Endothelial cell of umbilical vein (primary cell): Measurements from ENCODE around the gene SEMA3A. TPM values are rescaled to one million over a fixed set of nuclear protein-coding genes. Genes with fewer than 3 reads are reported as not detected.

Source experiments
- BruUV-seq: library from RNA; stranded (reverse); fragments of 400-500 nt; replicated peaks from 2 replicates; lab custom pipeline; 2021; lab: Mats Ljungman, UMichigan
- CTCF ChIA-PET: fragments of 300-600, 350-600 bp; sonication (Branson Sonifier 250); formaldehyde crosslinking; loops from one replicate; lab custom pipeline; 2021; ENCODE audit warnings: antibody characterized with exemption, inconsistent platforms; lab: Charles Lee
- POLR2A ChIA-PET: fragments of 300-600, 350-600 bp; sonication (Branson Sonifier 250); formaldehyde crosslinking; loops from one replicate; lab custom pipeline; 2021; ENCODE audit warnings: antibody characterized with exemption, inconsistent platforms; lab: Charles Lee
- DNase-seq: peaks from one replicate; pipeline ENCODE4 v3.0.0-alpha.2; 2011; ENCODE audit warnings: low read depth, low spot score
- FAIRE-seq: peaks from 2 replicates; lab custom pipeline; 2011; peaks lifted over from hg19 to GRCh38; lab: Jason Lieb, UNC
- H2AFZ ChIP-seq: 2 replicates; pipeline ENCODE4 v1.6.0; 2012; ENCODE audit warnings: low read depth, low read length, control low read depth, inconsistent platforms
- H3K27ac ChIP-seq: 2 replicates; pipeline ENCODE4 v1.5.1; 2011; ENCODE audit warnings: low read depth, mild to moderate bottlenecking, control low read depth, low read length, moderate library complexity; ENCODE audit not compliant: insufficient read depth
- H3K27me3 ChIP-seq, 2 experiments: 2 replicates each; pipeline versions ENCODE4 v1.6.0 to v1.6.1; 2011; ENCODE audit warnings: low read length in 2 of 2, mixed read lengths in 1 of 2; ENCODE audit not compliant: control insufficient read depth in 2 of 2, insufficient read depth in 2 of 2
- H3K36me3 ChIP-seq, 2 experiments: 2 replicates in 1 of 2; 3 replicates in 1 of 2; pipeline ENCODE4 v1.5.1; 2011; ENCODE audit warnings: low read length in 2 of 2, mild to moderate bottlenecking in 1 of 2, moderate library complexity in 1 of 2; ENCODE audit not compliant: control insufficient read depth in 2 of 2, insufficient read depth in 2 of 2; ENCODE audit errors: extremely low read depth in 1 of 2
- H3K4me1 ChIP-seq: 3 replicates; pipeline ENCODE4 v1.5.1; 2011; ENCODE audit warnings: mild to moderate bottlenecking, low read length; ENCODE audit not compliant: control insufficient read depth, insufficient read depth; ENCODE audit errors: extremely low read depth
- H3K4me2 ChIP-seq: 2 replicates; pipeline ENCODE4 v1.6.1; 2011; ENCODE audit warnings: low read length, control low read depth, mixed read lengths; ENCODE audit not compliant: insufficient read depth
- H3K4me3 ChIP-seq, 3 experiments: fragments of 200-600 bp in 1 of 3; sonication (generic), shearing (Covaris generic) in 1 of 3; replicated peaks in 1 of 3; 2 replicates each; pipeline ENCODE4 v1.5.1; 2011 to 2016; ENCODE audit warnings: control low read depth in 3 of 3, low read length in 3 of 3, mild to moderate bottlenecking in 2 of 3, inconsistent platforms in 1 of 3, low read depth in 1 of 3, moderate library complexity in 1 of 3; ENCODE audit not compliant: insufficient read depth in 1 of 3
- H3K79me2 ChIP-seq: 2 replicates; pipeline ENCODE4 v1.6.0; 2012; ENCODE audit warnings: low read length, inconsistent platforms; ENCODE audit not compliant: control insufficient read depth, insufficient read depth
- H3K9ac ChIP-seq: replicated peaks from 2 replicates; pipeline ENCODE3; 2011; ENCODE audit warnings: low read length, control low read depth; ENCODE audit not compliant: insufficient read depth; ENCODE audit errors: extremely low read depth
- H3K9me1 ChIP-seq: replicated peaks from 3 replicates; pipeline ENCODE4 v1.6.0; 2011; ENCODE audit warnings: mild to moderate bottlenecking, low read length; ENCODE audit not compliant: control insufficient read depth, insufficient read depth; ENCODE audit errors: extremely low read depth
- H3K9me3 ChIP-seq: replicated peaks from 2 replicates; pipeline ENCODE4 v1.5.1; 2012; ENCODE audit warnings: low read length, inconsistent platforms; ENCODE audit not compliant: control insufficient read depth, insufficient read depth
- H4K20me1 ChIP-seq: replicated peaks from 2 replicates; pipeline ENCODE3; 2011; ENCODE audit warnings: mild to moderate bottlenecking, low read length; ENCODE audit not compliant: control insufficient read depth, insufficient read depth; ENCODE audit errors: extremely low read depth
- EZH2 ChIP-seq: IDR thresholded peaks from 2 replicates; pipeline ENCODE4 v1.6.1; 2012; ENCODE audit warnings: borderline replicate concordance, low read depth, mild to moderate bottlenecking, moderate library complexity, low read length, inconsistent platforms; ENCODE audit not compliant: severe bottlenecking
- FOS ChIP-seq: IDR thresholded peaks from 2 replicates; pipeline ENCODE4 v1.6.1; 2011; ENCODE audit warnings: mild to moderate bottlenecking, low read length, moderate library complexity, borderline replicate concordance; ENCODE audit not compliant: insufficient read depth
- GATA2 ChIP-seq: IDR thresholded peaks from 2 replicates; pipeline ENCODE4 v1.7.0; 2011; ENCODE audit warnings: low read depth, mild to moderate bottlenecking, moderate library complexity, mixed read lengths, low read length; ENCODE audit not compliant: insufficient read length, insufficient read depth
- JUN ChIP-seq: IDR thresholded peaks from 2 replicates; pipeline ENCODE4 v1.6.1; 2011; ENCODE audit warnings: borderline replicate concordance, low read depth; ENCODE audit not compliant: insufficient read length, insufficient read depth
- MYC ChIP-seq: IDR thresholded peaks from one replicate; pipeline ENCODE4 v1.6.1; 2011; ENCODE audit warnings: mild to moderate bottlenecking, low read depth, low read length
- POLR2A ChIP-seq: IDR thresholded peaks from 2 replicates; pipeline ENCODE4 v1.6.1; 2012; ENCODE audit warnings: low read depth, mild to moderate bottlenecking, control low read depth, low read length
- POLR2AphosphoS5 ChIP-seq: IDR thresholded peaks from 2 replicates; pipeline ENCODE4 v1.6.1; 2012; ENCODE audit warnings: low read depth, mild to moderate bottlenecking, control low read depth, low read length, moderate library complexity; ENCODE audit not compliant: insufficient read depth
- dilution Hi-C: fragments of 300-500 bp; cut with MboI; formaldehyde crosslinking; loops from one replicate; pipeline ENCODE4 v1.15.0; 2019; ENCODE audit warnings: low sequenced_read_pairs; ENCODE audit not compliant: extremely low pct_ligation_motif_present
- intact Hi-C: fragments of 100-400 bp; cut with micrococcal nuclease; formaldehyde crosslinking; loops from one replicate; pipeline ENCODE4 v1.10.0; 2022
- polyA plus RNA-seq, 4 experiments: library from polyadenylated mRNA; depleted of rRNA in 3 of 4; stranded (reverse) in 3 of 4; unstranded in 1 of 4; fragments of >200 nt; gene quantifications; 2 replicates each; pipeline versions ENCODE4 v1.2.1 to v1.2.3, GENCODE V29; 2011 to 2012; ENCODE audit warnings: missing spikeins in 1 of 4
- total RNA-seq: library from RNA; stranded (reverse); gene quantifications from 2 replicates; pipeline ENCODE4 v1.2.3, GENCODE V29; 2021
- TF ChIP-seq, protein P1 (sequence below), 2 donors: IDR thresholded peaks; 1 replicate in 1 of 2; 2 replicates in 1 of 2; pipeline ENCODE4 v1.5.1; 2011; ENCODE audit warnings: low read length in 2 of 2, mild to moderate bottlenecking in 2 of 2, moderate library complexity in 2 of 2, control low read depth in 1 of 2, inconsistent platforms in 1 of 2, low read depth in 1 of 2; ENCODE audit not compliant: insufficient read depth in 1 of 2; ENCODE audit errors: extremely low read depth in 1 of 2
- TF ChIP-seq, protein P2 (sequence below): IDR thresholded peaks from 2 replicates; pipeline ENCODE4 v1.6.1; 2011; ENCODE audit not compliant: insufficient read depth, insufficient read length

The SEMA3A gene
- total and polyA plus RNA-seq, 2 donors (not counting 3 experiments of a cell fraction or from before 2014, with no cell fraction given), result 0.68 to 1.2 TPM

DNA sequence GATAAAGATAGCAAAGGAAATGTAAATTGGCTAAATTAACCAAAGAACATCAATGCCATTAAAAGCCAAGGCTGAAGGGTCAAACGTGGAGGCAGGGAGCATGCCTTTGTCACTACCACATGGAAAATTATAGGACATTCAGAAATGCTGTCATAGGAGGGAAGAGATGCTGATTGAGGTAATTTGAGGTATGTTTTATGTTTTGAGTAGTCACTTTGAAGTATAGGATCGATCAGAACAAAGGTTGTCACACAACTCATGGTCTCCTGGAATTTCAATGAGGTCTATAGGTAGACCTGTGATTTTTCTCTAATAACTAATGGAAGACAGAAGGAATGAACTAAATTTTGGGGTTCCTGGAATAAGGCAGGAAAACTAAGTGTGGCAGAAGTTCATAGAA, 149.8 kb downstream of the SEMA3A start:
- peaks cover 13% of the 10 kb centered on the region for H3K4me1 ChIP-seq
- H3K9me1 ChIP-seq, result no peaks in the 10 kb centered on the region
- H3K79me2 ChIP-seq, result no peaks in the 10 kb centered on the region
- H3K27me3 ChIP-seq, result no peaks in the 10 kb centered on the region
- BruUV-seq, result no TSS peak
- POLR2A ChIA-PET, result no interaction called here
- no peak for FAIRE-seq
- H3K27ac ChIP-seq, result no peak overlapping the region
- H3K36me3 ChIP-seq, result no peaks in the 10 kb centered on the region
- no peak overlapping the region for H3K4me3 ChIP-seq
- no peaks in the 10 kb centered on the region for H3K9me3 ChIP-seq
- H3K9ac ChIP-seq, result no peak overlapping the region
- intact Hi-C loops, result no loop called here
- no peak overlapping the region for H3K4me2 ChIP-seq
- CTCF ChIA-PET, result no interaction called here
- no peak for DNase-seq
- TF ChIP-seq MYC, result no peak
- TF ChIP-seq POLR2A, result no peak
- TF ChIP-seq POLR2AphosphoS5, result no peak
- no peak for TF ChIP-seq FOS
- no peak for TF ChIP-seq GATA2
- TF ChIP-seq, protein P1, sequence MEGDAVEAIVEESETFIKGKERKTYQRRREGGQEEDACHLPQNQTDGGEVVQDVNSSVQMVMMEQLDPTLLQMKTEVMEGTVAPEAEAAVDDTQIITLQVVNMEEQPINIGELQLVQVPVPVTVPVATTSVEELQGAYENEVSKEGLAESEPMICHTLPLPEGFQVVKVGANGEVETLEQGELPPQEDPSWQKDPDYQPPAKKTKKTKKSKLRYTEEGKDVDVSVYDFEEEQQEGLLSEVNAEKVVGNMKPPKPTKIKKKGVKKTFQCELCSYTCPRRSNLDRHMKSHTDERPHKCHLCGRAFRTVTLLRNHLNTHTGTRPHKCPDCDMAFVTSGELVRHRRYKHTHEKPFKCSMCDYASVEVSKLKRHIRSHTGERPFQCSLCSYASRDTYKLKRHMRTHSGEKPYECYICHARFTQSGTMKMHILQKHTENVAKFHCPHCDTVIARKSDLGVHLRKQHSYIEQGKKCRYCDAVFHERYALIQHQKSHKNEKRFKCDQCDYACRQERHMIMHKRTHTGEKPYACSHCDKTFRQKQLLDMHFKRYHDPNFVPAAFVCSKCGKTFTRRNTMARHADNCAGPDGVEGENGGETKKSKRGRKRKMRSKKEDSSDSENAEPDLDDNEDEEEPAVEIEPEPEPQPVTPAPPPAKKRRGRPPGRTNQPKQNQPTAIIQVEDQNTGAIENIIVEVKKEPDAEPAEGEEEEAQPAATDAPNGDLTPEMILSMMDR (IDR thresholded peaks at IDR 0.05; ENCODE audit: extremely low read depth in 1 of 2, insufficient read depth in 1 of 2, low read depth in 1 of 2, low read length in 2 of 2), result no peak
- no peak for TF ChIP-seq JUN
- TF ChIP-seq EZH2, result no peak
- TF ChIP-seq, protein P2, sequence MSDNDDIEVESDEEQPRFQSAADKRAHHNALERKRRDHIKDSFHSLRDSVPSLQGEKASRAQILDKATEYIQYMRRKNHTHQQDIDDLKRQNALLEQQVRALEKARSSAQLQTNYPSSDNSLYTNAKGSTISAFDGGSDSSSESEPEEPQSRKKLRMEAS, result no peak
- H4K20me1 ChIP-seq, result no peaks in the 10 kb centered on the region
- dilution Hi-C loops, result no loop called here
- H2AFZ ChIP-seq, result no peak overlapping the region
